ENCODE measurements around the gene CADPS.

The CADPS gene

GRCh38 chr3:62874711-62875557, at the start of gene CADPS:
TSS of gene CADPS (minus strand) at chr3:62875416. CDS start at chr3:62875029, 387 bp downstream.
- no peak for TF ChIP-seq Cebpa-rat (IDR thresholded peaks at IDR 0.05)
- H3K4me2 ChIP-seq: no peak within 1 kb of the TSS
- H3K27ac ChIP-seq: no peak within 1 kb of the TSS
- H3K4me3 ChIP-seq: no peak within 1 kb of the TSS
- no peaks in the 10 kb centered on the region for H3K27me3 ChIP-seq
- H3K9me3 ChIP-seq (replicated peaks in 1 of 11): peaks cover 14 to 26% (median 22%) of the 10 kb centered on the region in 11 experiments; a peak in 20 of 22 replicates
- H3K9ac ChIP-seq: no peak within 1 kb of the TSS
- H3K4me1 ChIP-seq: peaks cover 0 to 6% (median 0%) of the 10 kb centered on the region in 10 experiments; a peak in 2 of 20 replicates
- H4K20me1 ChIP-seq: no peaks in the 10 kb centered on the region
- no peaks in the 10 kb centered on the region for H3K36me3 ChIP-seq

- Histone ChIP-seq H3K9ac (peak overlapping the region in 2 of 11 experiments; percentile 4 to 15; a peak in 1 of 22 replicates), H4K20me1 (no peaks in the 10 kb centered on the region), H3K27ac (peak overlapping the region in 7 of 11 experiments; percentile 49 to 74 (median 58); a peak in 13 of 22 replicates), H3K4me3 (peak overlapping the region in 1 of 10 experiments; percentile 7; a peak in 1 of 20 replicates), H3K4me2 (peak overlapping the region in 10 of 11 experiments; percentile 8 to 89 (median 76); a peak in 18 of 22 replicates), H3K27me3 (no peaks in the 10 kb centered on the region), H3K36me3 (no peaks in the 10 kb centered on the region), H3K4me1 (peaks cover 11 to 70% (median 60%) of the 10 kb centered on the region in 10 experiments), H3K9me3 (replicated peaks in 1 of 11) (peaks cover 0 to 12% (median 10%) of the 10 kb centered on the region in 11 experiments; a peak in 11 of 22 replicates)
- no peak for TF ChIP-seq Cebpa-rat (IDR thresholded peaks at IDR 0.05)
Observed at GRCh38 chr3:62923066-62923465, 47.9 kb upstream of the CADPS start.

GRCh38 chr3:62922326-62922725, 47.1 kb upstream of the CADPS start:
- no peaks in the 10 kb centered on the region for H3K36me3 ChIP-seq
- no peaks in the 10 kb centered on the region for H4K20me1 ChIP-seq
- H3K9ac ChIP-seq: peak overlapping the region in 3 of 11 experiments; percentile 28 to 41 (median 39); a peak in 3 of 22 replicates
- peak overlapping the region; percentile 48 to 89 (median 74) for H3K4me2 ChIP-seq
- peak overlapping the region in 3 of 10 experiments; percentile 7 to 17 (median 12); a peak in 4 of 20 replicates for H3K4me3 ChIP-seq
- H3K9me3 ChIP-seq (replicated peaks in 1 of 11): peaks cover 0 to 12% (median 10%) of the 10 kb centered on the region in 11 experiments; a peak in 11 of 22 replicates
- peak overlapping the region in 7 of 11 experiments; percentile 49 to 74 (median 68); a peak in 15 of 22 replicates for H3K27ac ChIP-seq
- H3K4me1 ChIP-seq: peaks cover 11 to 72% (median 60%) of the 10 kb centered on the region in 10 experiments
- no peaks in the 10 kb centered on the region for H3K27me3 ChIP-seq
- no peak; a peak in 1 of 22 replicates for TF ChIP-seq Cebpa-rat (IDR thresholded peaks at IDR 0.05)

- Histone ChIP-seq H3K9me3 (replicated peaks in 1 of 11) (peaks cover 0 to 12% (median 10%) of the 10 kb centered on the region in 11 experiments; a peak in 11 of 22 replicates), H3K36me3 (no peaks in the 10 kb centered on the region), H3K9ac (0 out of 22 replicates have a peak overlapping the region, but pooled peaks of 1 of the 11 experiments have one; percentile 19), H4K20me1 (no peaks in the 10 kb centered on the region), H3K4me1 (peaks cover 11 to 72% (median 60%) of the 10 kb centered on the region in 10 experiments), H3K4me3 (0 out of 20 replicates have a peak overlapping the region, but pooled peaks of 1 of the 10 experiments have one; percentile 4), H3K27ac (peak overlapping the region in 7 of 11 experiments; percentile 49 to 74 (median 68); a peak in 12 of 22 replicates), H3K27me3 (no peaks in the 10 kb centered on the region), H3K4me2 (peak overlapping the region in 9 of 11 experiments; percentile 17 to 89 (median 77); a peak in 16 of 22 replicates)
- TF ChIP-seq Cebpa-rat (IDR thresholded peaks at IDR 0.05): no peak
Observed at GRCh38 chr3:62920466-62920784, 45.2 kb upstream of the CADPS start.

- TF ChIP-seq Cebpa-rat (IDR thresholded peaks at IDR 0.05): no peak
- Histone ChIP-seq H3K27me3 (no peaks in the 10 kb centered on the region), H3K4me2 (peak overlapping the region in 9 of 11 experiments; percentile 17 to 89 (median 77); a peak in 16 of 22 replicates), H3K36me3 (no peaks in the 10 kb centered on the region), H3K9ac (0 out of 22 replicates have a peak overlapping the region, but pooled peaks of 1 of the 11 experiments have one; percentile 19), H3K4me1 (peaks cover 11 to 71% (median 60%) of the 10 kb centered on the region in 10 experiments), H3K9me3 (replicated peaks in 1 of 11) (peaks cover 0 to 12% (median 10%) of the 10 kb centered on the region in 11 experiments; a peak in 11 of 22 replicates), H3K4me3 (no peak overlapping the region), H4K20me1 (no peaks in the 10 kb centered on the region), H3K27ac (peak overlapping the region in 7 of 11 experiments; percentile 49 to 74 (median 68); a peak in 10 of 22 replicates)
Observed at GRCh38 chr3:62919784-62920465, 44.7 kb upstream of the CADPS start.

GRCh38 chr3:62918777-62919176, 43.6 kb upstream of the CADPS start:
- Histone ChIP-seq H3K9me3 (replicated peaks in 1 of 11) (peaks cover 0 to 12% (median 10%) of the 10 kb centered on the region in 11 experiments; a peak in 11 of 22 replicates), H3K4me3 (no peak overlapping the region), H3K4me1 (peaks cover 11 to 60% (median 50%) of the 10 kb centered on the region in 10 experiments), H3K9ac (no peak overlapping the region), H3K27ac (no peak overlapping the region), H3K27me3 (no peaks in the 10 kb centered on the region), H3K36me3 (no peaks in the 10 kb centered on the region), H4K20me1 (no peaks in the 10 kb centered on the region), H3K4me2 (peak overlapping the region in 5 of 11 experiments; percentile 6 to 78 (median 31); a peak in 5 of 22 replicates)
- no peak for TF ChIP-seq Cebpa-rat (IDR thresholded peaks at IDR 0.05)

GRCh38 chr3:62918131-62918530, 42.9 kb upstream of the CADPS start:
- no peak overlapping the region for H3K4me3 ChIP-seq
- H3K27me3 ChIP-seq: no peaks in the 10 kb centered on the region
- no peaks in the 10 kb centered on the region for H4K20me1 ChIP-seq
- no peak overlapping the region for H3K27ac ChIP-seq
- no peak for TF ChIP-seq Cebpa-rat (IDR thresholded peaks at IDR 0.05)
- peaks cover 11 to 53% (median 43%) of the 10 kb centered on the region in 10 experiments for H3K4me1 ChIP-seq
- no peaks in the 10 kb centered on the region for H3K36me3 ChIP-seq
- peak overlapping the region in 5 of 11 experiments; percentile 6 to 78 (median 31); a peak in 6 of 22 replicates for H3K4me2 ChIP-seq
- no peak overlapping the region for H3K9ac ChIP-seq
- peaks cover 0 to 12% (median 10%) of the 10 kb centered on the region in 11 experiments; a peak in 11 of 22 replicates for H3K9me3 ChIP-seq (replicated peaks in 1 of 11)

GRCh38 chr3:62911526-62911925, 36.3 kb upstream of the CADPS start:
- Histone ChIP-seq H3K4me3 (no peak overlapping the region), H3K27ac (no peak overlapping the region), H4K20me1 (no peaks in the 10 kb centered on the region), H3K4me1 (no peaks in the 10 kb centered on the region), H3K27me3 (no peaks in the 10 kb centered on the region), H3K4me2 (no peak overlapping the region), H3K9me3 (replicated peaks in 1 of 11) (no peaks in the 10 kb centered on the region), H3K36me3 (no peaks in the 10 kb centered on the region), H3K9ac (no peak overlapping the region)
- TF ChIP-seq Cebpa-rat (IDR thresholded peaks at IDR 0.05): no peak
